H1 (cell line): ENCODE data around the gene SLC1A1. TPM values are rescaled to one million over a fixed set of nuclear protein-coding genes. Genes with fewer than 3 reads are reported as not detected.

ENCODE experiments used
- CTCF ChIA-PET: fragments of 300-600 bp; sonication (Branson Sonifier 250); formaldehyde crosslinking; loops from one replicate; lab custom pipeline; 2021; ENCODE audit not compliant: partially characterized antibody; lab: Charles Lee
- POLR2A ChIA-PET: fragments of 300-600 bp; sonication (Branson Sonifier 250); formaldehyde crosslinking; loops from one replicate; lab custom pipeline; 2021; ENCODE audit warnings: inconsistent platforms; ENCODE audit not compliant: partially characterized antibody; lab: Charles Lee
- DNase-seq, 2 experiments: peaks; one replicate each; pipeline versions ENCODE4 v3.0.0 to v3.0.0-alpha.2; 2010 to 2022; ENCODE audit warnings: low spot score in 2 of 2, low read depth in 1 of 2, mixed read lengths in 1 of 2
- FAIRE-seq: peaks from 2 replicates; lab custom pipeline; 2011; peaks lifted over from hg19 to GRCh38; lab: Jason Lieb, UNC
- H2AFZ ChIP-seq: 2 replicates; pipeline ENCODE4 v1.8.1; 2012; ENCODE audit warnings: low read length, inconsistent platforms
- H2AK5ac ChIP-seq: 2 replicates; pipeline ENCODE4 v1.6.1; 2013; ENCODE audit warnings: low read depth, low read length
- H2BK120ac ChIP-seq: replicated peaks from 2 replicates; pipeline ENCODE3; 2013; ENCODE audit warnings: low read depth, low read length, inconsistent platforms
- H2BK12ac ChIP-seq: 2 replicates; pipeline ENCODE4 v1.6.1; 2013; ENCODE audit warnings: low read depth, low read length
- H2BK15ac ChIP-seq: 2 replicates; pipeline ENCODE4 v1.6.1; 2013; ENCODE audit warnings: low read length
- H2BK20ac ChIP-seq: 2 replicates; pipeline ENCODE4 v1.6.1; 2013; ENCODE audit warnings: low read length
- H2BK5ac ChIP-seq: 2 replicates; pipeline ENCODE4 v1.6.1; 2013; ENCODE audit warnings: low read depth, low read length
- H3K14ac ChIP-seq: 2 replicates; pipeline ENCODE4 v1.6.1; 2013; ENCODE audit warnings: inconsistent platforms; ENCODE audit not compliant: insufficient read length
- H3K18ac ChIP-seq: 2 replicates; pipeline ENCODE4 v1.6.1; 2013; ENCODE audit warnings: low read length; ENCODE audit errors: extremely low read depth
- H3K23ac ChIP-seq: 2 replicates; pipeline ENCODE4 v1.6.1; 2013; ENCODE audit warnings: inconsistent platforms; ENCODE audit not compliant: insufficient read length
- H3K23me2 ChIP-seq: 2 replicates; pipeline ENCODE4 v1.6.1; 2013; ENCODE audit warnings: low read depth, low read length
- H3K27ac ChIP-seq: 2 replicates; pipeline ENCODE4 v1.6.1; 2011; ENCODE audit warnings: low read depth, low read length, inconsistent platforms
- H3K27me3 ChIP-seq, 4 experiments: replicated peaks in 1 of 4; 1 replicate in 1 of 4; 2 replicates in 3 of 4; pipeline versions ENCODE4 v1.6.1 to v1.8.1; 2011 to 2013; ENCODE audit warnings: low read length in 3 of 4, mild to moderate bottlenecking in 3 of 4, inconsistent platforms in 2 of 4, mixed read lengths in 2 of 4, moderate library complexity in 1 of 4; ENCODE audit not compliant: control insufficient read depth in 3 of 4, insufficient read depth in 3 of 4; ENCODE audit errors: extremely low read depth in 1 of 4
- H3K36me3 ChIP-seq, 4 experiments: 2 replicates each; pipeline versions ENCODE4 v1.6.1 to v1.8.1; 2011 to 2013; ENCODE audit warnings: mild to moderate bottlenecking in 4 of 4, low read length in 3 of 4, moderate library complexity in 2 of 4, control low read depth in 1 of 4, inconsistent platforms in 1 of 4; ENCODE audit not compliant: insufficient read depth in 4 of 4, control insufficient read depth in 2 of 4
- H3K4ac ChIP-seq: replicated peaks from 2 replicates; pipeline ENCODE3; 2013; ENCODE audit warnings: low read length, low read depth, mixed read lengths, inconsistent platforms; ENCODE audit not compliant: insufficient read length
- H3K4me1 ChIP-seq, 4 experiments: replicated peaks in 1 of 4; 1 replicate in 1 of 4; 2 replicates in 3 of 4; pipeline versions ENCODE4 v1.6.1 to v1.8.1; 2011 to 2013; ENCODE audit warnings: low read length in 3 of 4, inconsistent platforms in 2 of 4, mixed read lengths in 1 of 4; ENCODE audit not compliant: insufficient read depth in 4 of 4, control insufficient read depth in 3 of 4
- H3K4me2 ChIP-seq, 2 experiments: 2 replicates each; pipeline versions ENCODE4 v1.6.1 to v1.8.1; 2011 to 2013; ENCODE audit warnings: low read depth in 2 of 2, low read length in 2 of 2, control low read depth in 1 of 2, inconsistent platforms in 1 of 2, mild to moderate bottlenecking in 1 of 2; ENCODE audit not compliant: insufficient read depth in 1 of 2
- H3K4me3 ChIP-seq, 4 experiments: fragments of 200-600, 300-600 bp in 1 of 4; sonication (generic), shearing (Covaris generic), sonication (Bioruptor Twin) in 1 of 4; 2 replicates each; pipeline versions ENCODE4 v1.5.1 to v1.8.1; 2011 to 2016; ENCODE audit warnings: low read length in 4 of 4, low read depth in 3 of 4, control low read depth in 2 of 4, inconsistent platforms in 2 of 4, mild to moderate bottlenecking in 2 of 4, mixed read lengths in 1 of 4, moderate library complexity in 1 of 4; ENCODE audit not compliant: insufficient read depth in 2 of 4; ENCODE audit errors: extremely low read depth in 1 of 4
- H3K56ac ChIP-seq: replicated peaks from 2 replicates; pipeline ENCODE3; 2013; ENCODE audit warnings: low read depth, mild to moderate bottlenecking, mixed read lengths, low read length, inconsistent platforms; ENCODE audit not compliant: insufficient read length
- H3K79me1 ChIP-seq: 2 replicates; pipeline ENCODE4 v1.6.1; 2013; ENCODE audit warnings: low read depth, low read length, control low read depth
- H3K79me2 ChIP-seq, 2 experiments: 2 replicates each; pipeline versions ENCODE4 v1.6.1 to v1.8.1; 2012 to 2013; ENCODE audit warnings: low read length in 2 of 2, mild to moderate bottlenecking in 2 of 2, inconsistent platforms in 1 of 2; ENCODE audit not compliant: insufficient read depth in 2 of 2, control insufficient read depth in 1 of 2
- H3K9ac ChIP-seq, 4 experiments: replicated peaks in 1 of 4; 1 replicate in 1 of 4; 2 replicates in 3 of 4; pipeline versions ENCODE4 v1.6.1 to v1.8.1; 2011 to 2013; ENCODE audit warnings: low read depth in 3 of 4, low read length in 3 of 4, control low read depth in 2 of 4, mild to moderate bottlenecking in 2 of 4, moderate library complexity in 2 of 4, inconsistent platforms in 1 of 4; ENCODE audit errors: extremely low read depth in 1 of 4
- H3K9me3 ChIP-seq, 2 experiments: 2 replicates each; pipeline versions ENCODE4 v1.6.1 to v1.8.1; 2012 to 2013; ENCODE audit warnings: mild to moderate bottlenecking in 2 of 2, moderate library complexity in 2 of 2, control low read depth in 1 of 2, inconsistent platforms in 1 of 2, low read depth in 1 of 2, low read length in 1 of 2, mixed read lengths in 1 of 2; ENCODE audit not compliant: insufficient read depth in 2 of 2
- H4K20me1 ChIP-seq, 2 experiments: replicated peaks in 1 of 2; 2 replicates each; pipeline versions ENCODE3 to v1.8.1; 2011 to 2013; ENCODE audit warnings: inconsistent platforms in 2 of 2, low read length in 2 of 2, mild to moderate bottlenecking in 1 of 2; ENCODE audit not compliant: insufficient read depth in 2 of 2, control insufficient read depth in 1 of 2
- H4K5ac ChIP-seq: 2 replicates; pipeline ENCODE4 v1.6.1; 2013; ENCODE audit warnings: low read length, low read depth, mixed read lengths, inconsistent platforms; ENCODE audit not compliant: insufficient read length
- H4K8ac ChIP-seq: 2 replicates; pipeline ENCODE4 v1.8.0; 2013; ENCODE audit warnings: mild to moderate bottlenecking, moderate library complexity, low read length, inconsistent platforms; ENCODE audit not compliant: insufficient read depth; ENCODE audit errors: extremely low read depth
- H4K91ac ChIP-seq: replicated peaks from 2 replicates; pipeline ENCODE3; 2013; ENCODE audit warnings: low read length, mixed read lengths, inconsistent platforms; ENCODE audit not compliant: insufficient read length
- CHD1 ChIP-seq: IDR thresholded peaks from 2 replicates; pipeline ENCODE4 v1.6.1; 2012; ENCODE audit warnings: low read depth, low read length, improper control_type of control experiment
- JUND ChIP-seq: IDR thresholded peaks from 2 replicates; pipeline ENCODE4 v1.6.1; 2011; ENCODE audit warnings: mild to moderate bottlenecking, improper control_type of control experiment, low read length
- RNF2 ChIP-seq: fragments of 200-900, 300-1000 bp; sonication (generic); IDR thresholded peaks from 2 replicates; pipeline ENCODE4 v1.7.1; 2016; ENCODE audit warnings: borderline replicate concordance, low read depth, mild to moderate bottlenecking, antibody characterized with exemption, low read length; ENCODE audit not compliant: poor library complexity, severe bottlenecking; ENCODE audit errors: missing control alignments
- SIN3A ChIP-seq, 2 experiments: IDR thresholded peaks in 1 of 2; conservative IDR thresholded peaks in 1 of 2; 2 replicates each; pipeline ENCODE4 v1.6.1; 2011 to 2012; ENCODE audit warnings: low read length in 2 of 2, improper control_type of control experiment in 1 of 2, low read depth in 1 of 2, mild to moderate bottlenecking in 1 of 2
- WGBS, 2 experiments: shearing (Covaris generic) in 1 of 2; methylation state at CpG; one replicate each; pipeline versions ENCODE4 v1.1.6 to v1.1.7; 2013 to 2015; ENCODE audit warnings: low lambda C conversion rate in 2 of 2, mixed read lengths in 2 of 2, inconsistent platforms in 1 of 2, low coverage in 1 of 2, missing lambda C conversion rate in 1 of 2; ENCODE audit not compliant: insufficient replicate concordance in 2 of 2, insufficient coverage in 1 of 2, insufficient read length in 1 of 2; ENCODE audit errors: extremely low coverage in 1 of 2, missing lambda C conversion rate in 1 of 2; 5-methylcytosine and 5-hydroxymethylcytosine counted together
- polyA plus RNA-seq, 7 experiments: library from polyadenylated mRNA; depleted of rRNA in 3 of 7; stranded (reverse) in 5 of 7; unstranded in 2 of 7; fragments of >200 nt in 5 of 7; fragments of 200-250 nt in 2 of 7; gene quantifications; 1 replicate in 5 of 7; 2 replicates in 1 of 7; 4 replicates in 1 of 7; pipeline versions ENCODE4 v1.2.1 to v1.2.3, GENCODE V29; 2011 to 2013; ENCODE audit warnings: missing spikeins in 2 of 7, mixed read lengths in 2 of 7
- total RNA-seq: library from RNA; stranded (reverse); fragmentation: NEBNext Ultra II Directional; extraction: Animal tissue kit (Norgen Biotek cat#: 25700); gene quantifications from 2 replicates; pipeline ENCODE4 v1.2.1, GENCODE V29; 2021

Gene SLC1A1
- total and polyA plus RNA-seq, 2 of the 8 experiments (the other 6 are each of a cell fraction or from before 2014, with no cell fraction given): 4.7 to 11.7 TPM

GRCh38 chr9:4622016-4622415 lies 131.7 kb downstream of the SLC1A1 start:
- Histone ChIP-seq H2BK15ac (no peak overlapping the region), H2BK120ac (no peak overlapping the region), H3K23ac (no peak overlapping the region), H3K79me1 (no peaks in the 10 kb centered on the region), H2BK20ac (no peak overlapping the region), H3K23me2 (no peaks in the 10 kb centered on the region), H3K79me2 (no peaks in the 10 kb centered on the region), H3K27ac (no peak overlapping the region), H2AK5ac (no peak overlapping the region), H4K91ac (no peak overlapping the region), H3K36me3 (no peaks in the 10 kb centered on the region), H3K27me3 (no peaks in the 10 kb centered on the region), H2AFZ (peak overlapping the region; percentile 89), H3K4me1 (peaks cover 6 to 18% (median 10%) of the 10 kb centered on the region in 4 experiments), H3K9ac (no peak overlapping the region), H3K18ac (no peak overlapping the region), H2BK12ac (peak overlapping the region; percentile 55), H4K5ac (no peak overlapping the region), H4K8ac (no peak overlapping the region), H3K4ac (no peak overlapping the region), H3K14ac (no peak overlapping the region), H3K56ac (no peak overlapping the region)
- FAIRE-seq (no peak), DNase-seq (no peak)
- ChIA-PET CTCF (interaction anchor here (0.8 to 5.2 kb wide), 6 partner anchors 18 to 255 kb away, joined by 3 to 37 read pairs (median 4); no protein-coding TSS in a partner anchor), POLR2A (interaction anchor here (0.6 to 1.5 kb wide), 3 partner anchors 58 to 348 kb away, joined by 3 to 4 read pairs (median 3); partner anchors contain the start of gene CDC37L1)
- TF ChIP-seq JUND: no peak
- TF ChIP-seq CHD1: no peak
- no peak for TF ChIP-seq SIN3A (conservative IDR thresholded peaks at IDR 0.05 in 1 of 2, IDR thresholded peaks at IDR 0.05 in 1 of 2; ENCODE audit: low read depth in 1 of 2, low read length in 2 of 2)
- no peak for TF ChIP-seq RNF2
- TF ChIP-seq, all 59 proteins: peak for 0
- H3K4me3 ChIP-seq: no peak overlapping the region
- H3K9me3 ChIP-seq: no peaks in the 10 kb centered on the region
- H3K4me2 ChIP-seq: no peak overlapping the region; a peak in 1 of 4 replicates
- WGBS, 2 experiments: 61% methylated on average over 10 of the region's 10 CpGs; no CpG with 5 or more reads in 1 of the 2 experiments
- no peaks in the 10 kb centered on the region for H4K20me1 ChIP-seq
- peak overlapping the region; percentile 30; the same call in 1 of the 2 replicates for H2BK5ac ChIP-seq
